GM23248 (cell line): ENCODE measurements around the gene MRTFA. TPM values are rescaled to one million over a fixed set of nuclear protein-coding genes. Genes with fewer than 3 reads are reported as not detected.

Experiments used
- DNase-seq: peaks from one replicate; pipeline ENCODE4 v3.0.0-alpha.2; 2015
- H2AFZ ChIP-seq: fragments of 200-600 bp; sonication (generic); 2 replicates; pipeline ENCODE4 v1.6.1; 2016; ENCODE audit warnings: antibody characterized with exemption
- H3F3A ChIP-seq: fragments of 200-600 bp; sonication (generic); 2 replicates; pipeline ENCODE4 v1.6.1; 2016; ENCODE audit warnings: mild to moderate bottlenecking, antibody characterized with exemption, mixed run types; ENCODE audit not compliant: insufficient read depth
- H3K27ac ChIP-seq: fragments of 200-600 bp; sonication (generic); 2 replicates; pipeline ENCODE4 v1.5.1; 2016; ENCODE audit warnings: mild to moderate bottlenecking
- H3K27me3 ChIP-seq: fragments of 200-600 bp; sonication (generic); replicated peaks from 2 replicates; pipeline ENCODE4 v1.6.1; 2016; ENCODE audit warnings: mild to moderate bottlenecking; ENCODE audit not compliant: insufficient read depth
- H3K36me3 ChIP-seq: fragments of 200-600 bp; sonication (generic); 2 replicates; pipeline ENCODE4 v1.6.1; 2016; ENCODE audit warnings: low read depth, mild to moderate bottlenecking
- H3K4me1 ChIP-seq: fragments of 200-600 bp; sonication (generic); 2 replicates; pipeline ENCODE4 v1.6.1; 2016; ENCODE audit warnings: mild to moderate bottlenecking; ENCODE audit not compliant: insufficient read depth
- H3K4me2 ChIP-seq: fragments of 200-600 bp; sonication (generic); one replicate; pipeline ENCODE4 v1.6.1; 2016; ENCODE audit warnings: mild to moderate bottlenecking; ENCODE audit not compliant: unreplicated experiment
- H3K4me3 ChIP-seq: fragments of 200-600 bp; sonication (generic); 2 replicates; pipeline ENCODE4 v1.5.1; 2016; ENCODE audit warnings: mild to moderate bottlenecking
- H3K79me2 ChIP-seq: fragments of 200-600 bp; sonication (generic); 2 replicates; pipeline ENCODE4 v1.6.1; 2016; ENCODE audit warnings: mild to moderate bottlenecking; ENCODE audit not compliant: insufficient read depth
- H3K9ac ChIP-seq: fragments of 200-600 bp; sonication (generic); 2 replicates; pipeline ENCODE4 v1.6.1; 2016; ENCODE audit warnings: mild to moderate bottlenecking
- H3K9me2 ChIP-seq: fragments of 200-600 bp; sonication (generic); 2 replicates; pipeline ENCODE4 v1.6.1; 2016; ENCODE audit warnings: mixed run types, mild to moderate bottlenecking, moderate library complexity; ENCODE audit not compliant: insufficient read depth
- H3K9me3 ChIP-seq: fragments of 200-600 bp; sonication (generic); one replicate; pipeline ENCODE4 v1.6.1; 2017; ENCODE audit warnings: low read depth
- H4K20me1 ChIP-seq: fragments of 200-600 bp; sonication (generic); 2 replicates; pipeline ENCODE4 v1.6.0; 2016; ENCODE audit not compliant: insufficient read depth
- EZH2 ChIP-seq: fragments of 200-600 bp; sonication (generic); IDR thresholded peaks from 2 replicates; pipeline ENCODE4 v1.6.1; 2018; ENCODE audit warnings: antibody characterized with exemption, mild to moderate bottlenecking; ENCODE audit not compliant: insufficient read depth, poor library complexity, severe bottlenecking
- EZH2phosphoT487 ChIP-seq: fragments of 200-600 bp; sonication (generic); IDR thresholded peaks from 2 replicates; pipeline ENCODE4 v1.6.1; 2018; ENCODE audit warnings: antibody characterized with exemption, moderate library complexity, mild to moderate bottlenecking, low read depth; ENCODE audit not compliant: insufficient read depth
- WGBS, 2 experiments: methylation state at CpG; one replicate each; pipeline ENCODE4 v1.1.6; 2015 to 2017; ENCODE audit warnings: low lambda C conversion rate in 2 of 2, low coverage in 1 of 2; ENCODE audit errors: missing lambda C conversion rate in 2 of 2; 5-methylcytosine and 5-hydroxymethylcytosine counted together
- in situ Hi-C: fragments of 300-500 bp; cut with MboI; formaldehyde crosslinking; loops from 2 replicates; pipeline ENCODE4 v1.15.0; 2020
- polyA plus RNA-seq: library from polyadenylated mRNA; unstranded; fragments of >200 nt; fragmentation: Nextera tagmentation; extraction: Ambion mirVana; gene quantifications from 2 replicates; pipeline ENCODE4 v1.2.1, GENCODE V29; 2016
- total RNA-seq: library from RNA; depleted of rRNA; stranded (reverse); fragments of >200 nt; shearing (Covaris generic); gene quantifications from 2 replicates; pipeline ENCODE4 v1.2.3, GENCODE V29; 2014

MRTFA gene
- total and polyA plus RNA-seq, 2 experiments from 2014 or later: 24.2 to 49.2 TPM

GRCh38 chr22:40434745-40435144, 201.8 kb downstream of the MRTFA start:
- in situ Hi-C loops: loop anchor here (25.0 kb wide), 1 partner anchor 203 kb away; the partner anchor contains the start of gene MRTFA
- H4K20me1 ChIP-seq: no peaks in the 10 kb centered on the region
- H3K9ac ChIP-seq: no peak overlapping the region
- no peak overlapping the region for H2AFZ ChIP-seq
- TF ChIP-seq EZH2: no peak
- no peak for TF ChIP-seq EZH2phosphoT487
- 0 out of 2 replicates have a peak, but pooled peaks cover 4% of the 10 kb centered on the region for H3K36me3 ChIP-seq
- H3K27me3 ChIP-seq: no peaks in the 10 kb centered on the region
- WGBS, 2 experiments: 85 to 89% methylated on average over 5 of the region's 5 CpGs
- H3K4me2 ChIP-seq: no peak overlapping the region
- no peak overlapping the region for H3K4me3 ChIP-seq
- peaks cover 89% of the 10 kb centered on the region for H3K79me2 ChIP-seq
- no peaks in the 10 kb centered on the region for H3K9me3 ChIP-seq
- H3F3A ChIP-seq: peaks cover 19% of the 10 kb centered on the region; the same call in 1 of the 2 replicates
- H3K9me2 ChIP-seq: no peaks in the 10 kb centered on the region
- H3K4me1 ChIP-seq: peaks cover 22% of the 10 kb centered on the region
- no peak overlapping the region for H3K27ac ChIP-seq
- DNase-seq: no peak

GRCh38 chr22:40434106-40434505, 202.4 kb downstream of the MRTFA start:
- Histone ChIP-seq H3K27ac (peak overlapping the region; percentile 12; the same call in 1 of the 2 replicates), H3K27me3 (no peaks in the 10 kb centered on the region), H3K9ac (no peak overlapping the region), H3K9me3 (no peaks in the 10 kb centered on the region), H3K79me2 (peaks cover 89% of the 10 kb centered on the region), H4K20me1 (no peaks in the 10 kb centered on the region), H3K36me3 (peaks cover 10% of the 10 kb centered on the region), H3F3A (peaks cover 19% of the 10 kb centered on the region; the same call in 1 of the 2 replicates), H3K4me2 (no peak overlapping the region), H3K9me2 (no peaks in the 10 kb centered on the region), H2AFZ (no peak overlapping the region), H3K4me3 (no peak overlapping the region), H3K4me1 (peaks cover 22% of the 10 kb centered on the region)
- 75 to 79% methylated on average over 3 of the region's 3 CpGs for WGBS, 2 experiments
- no peak for TF ChIP-seq EZH2phosphoT487
- TF ChIP-seq EZH2: no peak
- peak; percentile 57 for DNase-seq
- in situ Hi-C loops: loop anchor here (25.0 kb wide), 1 partner anchor 203 kb away; the partner anchor contains the start of gene MRTFA

- no peak for DNase-seq
- Histone ChIP-seq H3K79me2 (peaks cover 89% of the 10 kb centered on the region), H3K27me3 (no peaks in the 10 kb centered on the region), H3K9me2 (no peaks in the 10 kb centered on the region), H3K27ac (no peak overlapping the region), H3K9me3 (no peaks in the 10 kb centered on the region), H3K4me3 (no peak overlapping the region), H3F3A (peaks cover 19% of the 10 kb centered on the region; the same call in 1 of the 2 replicates), H3K36me3 (peaks cover 15% of the 10 kb centered on the region), H3K9ac (no peak overlapping the region), H2AFZ (no peak overlapping the region), H3K4me1 (peaks cover 22% of the 10 kb centered on the region), H3K4me2 (no peak overlapping the region), H4K20me1 (no peaks in the 10 kb centered on the region)
- in situ Hi-C loops: loop anchor here (25.0 kb wide), 1 partner anchor 204 kb away; the partner anchor contains the start of gene MRTFA
- TF ChIP-seq EZH2: no peak
- TF ChIP-seq EZH2phosphoT487: no peak
- WGBS, 2 experiments: 42 to 48% methylated on average over 3 of the region's 3 CpGs
Observed at GRCh38 chr22:40433416-40434090, 203.0 kb downstream of the MRTFA start.

- peaks cover 87% of the 10 kb centered on the region for H3K79me2 ChIP-seq
- in situ Hi-C loops: loop anchor here (25.0 kb wide), 1 partner anchor 205 kb away; the partner anchor contains the start of gene MRTFA
- H3F3A ChIP-seq: peaks cover 19% of the 10 kb centered on the region; the same call in 1 of the 2 replicates
Observed at GRCh38 chr22:40432625-40433024, 203.9 kb downstream of the MRTFA start.

More at GRCh38 chr22:40432625-40433024, 203.9 kb downstream of the MRTFA start:
- Histone ChIP-seq H3K9me3 (no peaks in the 10 kb centered on the region), H3K9ac (no peak overlapping the region), H3K4me3 (no peak overlapping the region), H3K9me2 (no peaks in the 10 kb centered on the region), H3K4me2 (no peak overlapping the region), H2AFZ (no peak overlapping the region), H3K27ac (no peak overlapping the region), H3K27me3 (no peaks in the 10 kb centered on the region), H4K20me1 (no peaks in the 10 kb centered on the region), H3K4me1 (peaks cover 15% of the 10 kb centered on the region), H3K36me3 (peaks cover 15% of the 10 kb centered on the region)
- 100% methylated on average over 2 of the region's 2 CpGs for WGBS, 2 experiments
- no peak for TF ChIP-seq EZH2phosphoT487
- TF ChIP-seq EZH2: no peak
- DNase-seq: no peak
